Neural crest cell (in vitro differentiated cells): ENCODE results near the gene PPP2R5B. TPM values are rescaled to one million over a fixed set of nuclear protein-coding genes. Genes with fewer than 3 reads are reported as not detected.
A peak's percentile ranks its signal among the peaks of the same experiment; 100 is the strongest.

Experiments
- DNase-seq: peaks from one replicate; pipeline ENCODE4 v3.0.0; 2021; ENCODE audit warnings: low read depth, mixed read lengths, low spot score
- H3K27ac Mint-ChIP-seq: one replicate; pipeline ENCODE4 v1.8.0; 2021; ENCODE audit warnings: mild to moderate bottlenecking, mixed read lengths; ENCODE audit not compliant: unreplicated experiment
- H3K27me3 Mint-ChIP-seq: 2 replicates; pipeline ENCODE4 v1.8.0; 2021; ENCODE audit warnings: low read depth, mild to moderate bottlenecking, mixed read lengths
- H3K36me3 Mint-ChIP-seq: 2 replicates; pipeline ENCODE4 v1.8.0; 2021; ENCODE audit warnings: low read depth, mild to moderate bottlenecking, mixed read lengths
- H3K4me1 Mint-ChIP-seq: 2 replicates; pipeline ENCODE4 v1.8.0; 2021; ENCODE audit warnings: mixed read lengths
- H3K4me3 Mint-ChIP-seq: one replicate; pipeline ENCODE4 v1.8.0; 2021; ENCODE audit warnings: mild to moderate bottlenecking, mixed read lengths
- H3K9me3 Mint-ChIP-seq: 2 replicates; pipeline ENCODE4 v1.8.0; 2021; ENCODE audit warnings: mixed read lengths
- total RNA-seq: library from RNA; stranded (reverse); gene quantifications from 2 replicates; pipeline ENCODE4 v1.2.1, GENCODE V29; 2021
- TF ChIP-seq, protein P1 (sequence below): fragments of 200-600 bp; sonication (generic); conservative IDR thresholded peaks from 2 replicates; pipeline ENCODE4 v1.5.0; 2021; ENCODE audit warnings: antibody characterized with exemption, mild to moderate bottlenecking

Gene PPP2R5B
- total RNA-seq, 1 donor from 2014 or later = 16.5 TPM

DNA sequence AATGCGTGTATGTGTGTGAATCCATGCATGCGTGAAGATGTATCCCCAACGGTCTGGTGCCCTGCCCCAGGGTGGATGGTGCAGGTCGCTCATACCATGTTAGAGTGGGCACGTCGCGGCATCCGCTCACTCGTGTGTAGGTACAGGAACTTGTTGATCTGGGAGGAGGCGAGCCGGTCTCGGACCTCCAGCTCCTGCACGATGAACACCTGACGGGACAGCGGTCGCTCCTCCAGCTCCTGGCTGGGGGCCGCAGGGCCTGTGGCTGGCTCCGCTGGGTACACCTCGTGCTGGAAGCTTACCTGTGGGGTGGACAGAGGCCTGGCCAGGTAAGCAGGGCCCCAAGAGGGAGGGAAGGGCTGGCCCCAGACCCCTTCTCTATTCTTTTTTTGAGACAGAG, 25.9 kb upstream of the PPP2R5B start:
- Mint-ChIP-seq H3K27me3 (no peaks in the 10 kb centered on the region), H3K4me3 (no peak overlapping the region), H3K27ac (no peak overlapping the region), H3K4me1 (peaks cover 5% of the 10 kb centered on the region), H3K9me3 (no peaks in the 10 kb centered on the region), H3K36me3 (no peaks in the 10 kb centered on the region)
- DNase-seq = no peak
- TF ChIP-seq, protein P1, sequence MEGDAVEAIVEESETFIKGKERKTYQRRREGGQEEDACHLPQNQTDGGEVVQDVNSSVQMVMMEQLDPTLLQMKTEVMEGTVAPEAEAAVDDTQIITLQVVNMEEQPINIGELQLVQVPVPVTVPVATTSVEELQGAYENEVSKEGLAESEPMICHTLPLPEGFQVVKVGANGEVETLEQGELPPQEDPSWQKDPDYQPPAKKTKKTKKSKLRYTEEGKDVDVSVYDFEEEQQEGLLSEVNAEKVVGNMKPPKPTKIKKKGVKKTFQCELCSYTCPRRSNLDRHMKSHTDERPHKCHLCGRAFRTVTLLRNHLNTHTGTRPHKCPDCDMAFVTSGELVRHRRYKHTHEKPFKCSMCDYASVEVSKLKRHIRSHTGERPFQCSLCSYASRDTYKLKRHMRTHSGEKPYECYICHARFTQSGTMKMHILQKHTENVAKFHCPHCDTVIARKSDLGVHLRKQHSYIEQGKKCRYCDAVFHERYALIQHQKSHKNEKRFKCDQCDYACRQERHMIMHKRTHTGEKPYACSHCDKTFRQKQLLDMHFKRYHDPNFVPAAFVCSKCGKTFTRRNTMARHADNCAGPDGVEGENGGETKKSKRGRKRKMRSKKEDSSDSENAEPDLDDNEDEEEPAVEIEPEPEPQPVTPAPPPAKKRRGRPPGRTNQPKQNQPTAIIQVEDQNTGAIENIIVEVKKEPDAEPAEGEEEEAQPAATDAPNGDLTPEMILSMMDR = no peak

DNA sequence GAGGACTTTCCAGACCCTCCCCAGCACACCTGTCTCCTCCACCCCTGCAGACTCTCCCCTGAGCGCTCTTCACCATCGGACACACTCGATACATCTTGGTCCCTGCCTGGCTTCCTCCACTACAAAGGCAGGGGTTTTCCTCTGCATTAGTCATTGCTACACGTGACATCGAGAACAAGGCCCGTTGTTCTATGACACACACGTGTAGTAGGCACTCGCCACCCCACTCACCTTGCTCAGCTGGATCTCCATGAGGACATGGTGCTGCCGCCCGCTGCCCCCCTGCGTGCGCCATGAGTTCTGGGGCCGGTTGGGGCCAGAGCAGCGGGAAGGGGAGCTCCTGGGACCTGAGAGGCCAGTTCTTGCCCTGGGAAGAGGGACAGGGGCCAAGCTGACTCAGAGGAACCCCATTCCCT, 24.2 kb upstream of the PPP2R5B start:
- Mint-ChIP-seq H3K36me3 (no peaks in the 10 kb centered on the region), H3K4me3 (no peak overlapping the region), H3K27me3 (no peaks in the 10 kb centered on the region), H3K4me1 (peaks cover 5% of the 10 kb centered on the region), H3K27ac (peak overlapping the region; percentile 24), H3K9me3 (no peaks in the 10 kb centered on the region)
- TF ChIP-seq, protein P1 = no peak
- DNase-seq = no peak

DNA sequence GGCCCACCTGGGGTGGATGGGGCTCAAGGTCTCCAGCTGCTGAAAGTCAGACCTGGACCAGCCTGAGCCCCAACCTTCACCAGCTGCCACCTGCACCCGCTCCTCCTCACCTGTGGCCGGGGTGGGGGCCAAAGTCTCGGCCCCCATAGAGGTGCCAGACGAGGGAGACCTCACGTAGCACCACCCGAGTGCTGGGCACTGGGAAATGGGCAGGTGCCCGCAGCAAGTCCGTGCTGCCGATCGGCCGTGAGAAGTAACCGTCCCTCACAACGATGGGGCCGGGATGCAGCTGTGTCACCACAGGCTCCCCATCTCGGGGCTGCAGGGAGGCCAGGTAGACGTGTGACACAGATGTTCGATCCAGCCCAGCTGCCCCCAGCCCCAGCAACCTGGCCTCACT, 23.7 kb upstream of the PPP2R5B start:
- Mint-ChIP-seq H3K9me3 (no peaks in the 10 kb centered on the region), H3K27ac (no peak overlapping the region), H3K4me3 (no peak overlapping the region), H3K27me3 (no peaks in the 10 kb centered on the region), H3K4me1 (peaks cover 5% of the 10 kb centered on the region), H3K36me3 (no peaks in the 10 kb centered on the region)
- TF ChIP-seq, protein P1 = no peak
- no peak for DNase-seq

DNA sequence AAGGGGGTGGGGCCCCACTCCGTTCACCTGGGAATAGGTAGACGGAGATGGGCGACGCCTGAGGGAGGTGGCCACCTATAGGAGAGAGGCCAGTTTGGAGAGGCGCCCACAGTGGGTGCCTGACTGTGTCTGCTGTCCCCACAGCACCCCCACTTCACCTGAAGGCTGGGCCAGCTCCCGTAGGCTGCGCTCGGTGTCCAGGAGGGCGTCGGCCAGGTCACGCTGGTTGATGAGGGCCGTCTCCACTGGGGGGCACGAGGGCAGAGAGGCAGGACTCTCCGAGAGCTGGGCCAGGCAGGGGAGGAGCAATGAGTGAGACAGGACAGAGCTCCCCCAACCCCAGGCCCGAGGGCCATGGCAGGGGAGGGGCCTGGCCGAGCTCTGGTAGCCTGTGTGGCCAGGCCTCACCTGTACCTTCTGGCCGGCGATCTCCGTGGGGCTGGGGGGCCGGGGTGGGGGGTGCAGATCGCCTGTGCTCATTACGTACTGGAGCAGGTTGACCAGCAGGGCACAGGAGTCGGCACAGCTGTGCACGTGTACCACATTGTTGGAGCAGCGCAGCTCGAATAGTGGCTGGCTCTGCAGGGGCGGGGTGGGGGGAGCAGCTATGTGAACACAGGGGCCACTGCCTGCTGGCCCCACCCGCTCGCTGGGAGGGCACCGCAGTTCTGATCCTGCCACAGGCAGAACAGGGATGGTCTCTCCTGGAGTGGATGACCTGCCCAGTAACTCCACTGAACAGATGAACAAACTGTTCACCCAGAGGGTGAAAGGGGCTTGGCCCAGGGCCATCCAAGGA, 22.2 kb upstream of the PPP2R5B start:
- TF ChIP-seq, protein P1 = no peak
- no peak overlapping the region for H3K27ac Mint-ChIP-seq
- DNase-seq = no peak

DNA sequence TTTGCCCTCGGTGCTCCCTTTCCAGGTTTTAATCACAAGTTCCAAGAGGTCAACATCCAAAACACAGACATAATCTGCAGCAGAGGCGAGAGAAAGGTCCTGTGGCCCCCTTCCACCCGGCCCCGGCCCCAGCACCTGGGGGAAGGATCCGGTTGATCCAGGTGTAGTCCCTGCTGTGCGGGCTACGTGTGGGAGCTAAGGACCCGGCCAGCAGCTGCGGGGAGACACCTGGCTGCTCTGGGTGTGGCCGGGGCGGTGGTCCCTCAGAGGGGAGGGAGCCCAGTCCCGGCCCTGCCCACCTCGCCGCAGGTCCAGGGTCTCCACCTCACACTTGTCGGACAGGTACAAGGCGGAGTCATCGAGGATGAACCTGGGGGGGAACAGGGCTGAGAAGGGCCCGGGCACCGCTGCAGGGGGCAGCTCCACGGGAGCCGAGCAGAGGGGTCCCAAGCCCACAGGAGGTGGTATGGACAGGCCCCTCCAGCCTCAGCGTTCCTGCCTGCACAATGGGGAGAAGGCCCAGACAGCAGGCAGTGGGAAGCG, 21.1 kb upstream of the PPP2R5B start:
- Mint-ChIP-seq H3K27ac (no peak overlapping the region), H3K36me3 (no peaks in the 10 kb centered on the region), H3K9me3 (no peaks in the 10 kb centered on the region), H3K4me3 (no peak overlapping the region), H3K27me3 (no peaks in the 10 kb centered on the region), H3K4me1 (peaks cover 5% of the 10 kb centered on the region)
- TF ChIP-seq, protein P1 = no peak
- DNase-seq = no peak

More for the DNA sequence above, 22.2 kb upstream of the PPP2R5B start:
- Mint-ChIP-seq H3K9me3 (no peaks in the 10 kb centered on the region), H3K4me3 (no peak overlapping the region), H3K36me3 (no peaks in the 10 kb centered on the region), H3K4me1 (peaks cover 5% of the 10 kb centered on the region), H3K27me3 (no peaks in the 10 kb centered on the region)
